DMS53 treated with DMSO at 0.1 percent for 48 hours (cell line): ENCODE measurements around the gene HSPB2.
"Not testable (repeated sequence)": the region's sequence is repeated elsewhere in the genome, so short reads cannot be mapped to it uniquely, and the experiment has no call there.

ENCODE experiments used
- DNase-seq: peaks from one replicate; lab custom pipeline; 2025; ENCODE audit not compliant: unreplicated experiment; lab: John Stamatoyannopoulos, UW

HSPB2 gene

DNA sequence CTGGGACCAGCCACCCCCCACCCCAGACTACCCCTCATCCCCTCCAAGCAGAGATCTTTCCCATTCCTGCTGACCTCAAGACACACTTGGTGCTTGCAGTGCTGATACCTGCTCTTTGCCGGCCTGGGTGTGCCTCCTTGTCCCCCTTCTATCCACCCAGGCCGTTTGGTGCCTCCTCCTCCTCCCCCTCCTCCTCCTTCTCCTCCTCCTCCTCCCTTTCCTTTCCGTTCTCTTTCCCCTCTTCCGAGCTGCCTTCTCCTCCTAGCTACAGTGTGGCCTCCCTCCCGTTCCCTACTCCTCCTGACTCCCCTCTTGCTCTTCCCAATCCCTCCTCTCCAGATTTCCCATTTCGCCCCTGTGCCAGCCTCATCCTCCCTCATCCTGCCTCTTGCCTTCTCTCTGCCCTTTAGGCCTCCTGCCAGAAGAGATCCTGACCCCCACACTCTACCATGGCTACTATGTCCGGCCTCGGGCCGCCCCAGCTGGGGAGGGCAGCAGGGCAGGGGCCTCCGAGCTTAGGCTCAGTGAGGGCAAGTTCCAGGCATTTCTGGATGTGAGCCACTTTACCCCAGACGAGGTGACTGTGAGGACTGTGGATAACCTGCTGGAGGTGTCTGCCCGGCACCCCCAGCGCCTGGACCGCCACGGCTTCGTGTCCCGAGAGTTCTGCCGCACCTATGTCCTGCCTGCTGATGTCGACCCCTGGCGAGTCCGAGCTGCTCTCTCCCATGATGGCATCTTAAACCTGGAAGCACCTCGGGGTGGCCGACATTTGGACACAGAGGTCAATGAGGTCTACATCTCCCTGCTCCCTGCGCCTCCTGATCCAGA lies 712 bp downstream of the HSPB2 start:
- DNase-seq: no peak

DNA sequence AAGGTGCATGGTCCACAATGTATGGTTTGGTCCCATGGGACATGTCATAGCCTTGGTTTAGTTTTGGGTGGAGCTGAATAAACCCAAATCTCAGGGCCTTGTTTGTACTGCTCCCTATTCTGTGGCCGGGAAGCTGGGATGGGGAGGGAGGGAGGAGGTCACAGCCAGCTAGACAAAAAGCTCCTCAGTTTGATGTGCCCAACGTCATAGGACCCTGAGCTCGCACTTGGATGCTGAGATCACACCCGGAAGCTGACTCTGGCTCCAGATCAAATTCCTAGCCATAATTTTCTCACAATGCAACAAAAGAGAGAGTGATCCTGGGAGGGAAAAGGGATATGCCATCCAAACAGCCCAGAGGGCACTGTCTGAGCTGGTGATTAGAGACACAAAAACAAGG lies 1.5 kb downstream of the HSPB2 start:
- DNase-seq: no peak

GRCh38 chr11:111916768-111917167 lies 4.2 kb downstream of the HSPB2 start:
- no peak for DNase-seq

DNA sequence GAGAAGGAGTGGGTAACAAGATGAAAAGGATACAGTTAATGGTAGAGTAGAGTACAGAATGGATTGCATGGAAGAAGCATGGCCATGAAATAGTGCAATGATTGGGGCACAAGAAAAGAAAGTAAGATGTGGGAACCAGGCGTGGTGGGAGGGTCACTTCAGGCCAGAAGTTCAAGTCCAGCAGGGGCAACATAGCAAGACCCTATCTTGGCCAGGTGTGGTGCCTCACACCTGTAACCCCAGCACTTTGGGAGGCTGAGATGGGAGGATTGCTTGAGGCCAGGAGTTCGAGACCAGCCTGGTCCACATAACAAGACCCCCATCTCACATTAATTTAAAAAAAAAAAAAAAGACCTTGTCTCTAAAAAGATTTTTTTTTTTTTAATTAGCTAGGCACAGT lies 4.8 kb downstream of the HSPB2 start:
- DNase-seq: no peak

- DNase-seq: no peak
Measured at GRCh38 chr11:111917788-111918187, 5.3 kb downstream of the HSPB2 start.

GRCh38 chr11:111918390-111919256 lies 6.1 kb downstream of the HSPB2 start, which contains the start of gene C11orf52:
C11orf52 (plus strand) TSS chr11:111918913; CDS start chr11:111918973, 60 bp downstream.
- peak; percentile 98 for DNase-seq

DNA sequence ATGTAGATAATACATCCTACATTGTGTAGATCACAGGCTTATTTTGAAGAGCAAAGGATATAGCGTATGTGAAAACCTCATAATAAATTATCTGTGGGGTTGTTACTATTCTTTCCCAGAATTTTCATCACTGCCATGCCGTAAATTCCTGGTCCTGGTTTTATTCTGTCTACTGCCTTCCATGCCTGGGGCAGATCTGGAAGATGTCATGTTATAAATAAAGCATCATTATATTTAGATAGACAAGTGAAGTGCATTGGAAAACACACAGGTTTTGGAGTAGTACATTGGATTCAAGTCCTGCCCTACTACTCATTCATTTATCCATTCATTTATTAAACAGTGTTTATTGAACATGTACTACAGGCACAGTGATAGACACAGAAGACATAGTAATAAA lies 8.4 kb downstream of the HSPB2 start:
- DNase-seq: no peak

DNA sequence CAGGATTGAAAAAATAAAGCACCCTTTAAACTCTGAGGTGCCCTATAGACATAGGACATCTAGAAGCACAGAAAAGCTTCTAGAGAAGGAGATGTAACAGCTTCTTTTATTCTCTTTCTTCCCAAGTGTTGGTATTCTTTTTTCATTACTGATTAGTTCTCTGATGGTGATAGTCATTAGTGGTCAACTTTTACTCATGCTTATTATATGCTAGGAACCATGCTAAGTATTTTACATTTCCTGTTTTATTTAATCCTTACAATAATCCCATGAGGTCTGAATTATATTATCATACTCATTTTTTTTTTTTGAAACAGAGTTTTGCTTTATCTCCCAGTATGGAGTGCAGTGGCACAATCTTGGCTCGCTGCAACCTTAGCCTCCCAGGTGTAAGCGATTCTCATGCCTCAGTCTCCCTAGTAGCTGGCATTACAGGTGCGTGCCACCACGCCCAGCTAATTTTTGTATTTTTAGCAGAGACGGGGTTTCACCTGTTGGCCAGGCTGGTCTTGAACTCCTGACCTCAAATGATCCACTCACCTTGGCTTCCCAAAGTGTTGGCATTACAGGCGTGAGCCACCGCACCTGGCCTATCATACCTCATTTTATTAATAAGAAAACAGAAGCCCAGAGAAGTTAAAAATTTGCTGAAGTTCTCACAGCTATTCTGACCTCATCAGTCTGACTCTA lies 9.2 kb downstream of the HSPB2 start:
- DNase-seq: no peak

GRCh38 chr11:111922803-111923202 lies 10.3 kb downstream of the HSPB2 start:
- DNase-seq: no peak

GRCh38 chr11:111923351-111923788 lies 10.8 kb downstream of the HSPB2 start:
- no peak for DNase-seq

DNA sequence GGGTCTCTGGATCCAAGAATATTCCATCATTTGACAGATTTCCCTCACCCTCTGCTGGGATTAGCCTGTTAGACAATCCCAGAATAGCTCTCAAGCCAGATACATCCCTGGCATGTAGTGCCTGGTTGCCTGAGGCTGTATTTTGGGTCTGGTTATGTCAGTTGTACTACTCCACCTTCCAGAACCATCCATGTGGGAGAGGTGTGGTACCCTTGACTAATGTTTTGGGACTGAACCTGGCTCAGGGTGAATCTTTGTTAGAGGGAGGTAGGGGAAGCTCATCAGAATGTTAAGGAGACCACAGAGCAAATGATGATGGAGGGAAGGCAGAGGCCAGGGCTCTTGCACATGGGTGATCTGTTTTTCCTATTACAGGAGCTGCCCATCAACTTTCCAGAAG lies 11.4 kb downstream of the HSPB2 start:
- DNase-seq: no peak

- no peak for DNase-seq
Measured at GRCh38 chr11:111925953-111926352, 13.4 kb downstream of the HSPB2 start.

- DNase-seq: peak; percentile 93
Measured at GRCh38 chr11:111926505-111927391, 14.2 kb downstream of the HSPB2 start.

GRCh38 chr11:111930472-111930871 lies 17.9 kb downstream of the HSPB2 start:
- no peak for DNase-seq

- no peak for DNase-seq
Measured at GRCh38 chr11:111932611-111932950, 20.0 kb downstream of the HSPB2 start.

DNA sequence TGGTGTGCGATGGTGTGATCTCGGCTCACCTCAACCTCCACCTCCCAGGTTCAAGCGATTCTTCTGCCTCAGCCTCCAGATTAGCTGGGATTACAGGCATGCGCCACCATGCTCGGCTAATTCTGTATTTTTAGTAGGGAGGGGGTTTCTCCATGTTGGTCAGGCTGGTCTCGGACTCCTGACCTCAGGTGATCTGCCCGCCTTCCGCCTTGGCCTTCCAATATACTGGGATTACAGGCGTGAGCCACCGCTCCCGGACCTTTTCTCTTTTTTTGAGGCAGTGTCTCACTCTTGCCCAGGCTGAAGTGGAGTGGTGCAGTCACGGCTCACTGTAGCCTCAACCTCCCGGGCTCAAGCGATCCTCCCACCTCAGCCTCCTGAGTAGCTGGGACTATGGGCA lies 20.6 kb downstream of the HSPB2 start:
- DNase-seq: not testable (repeated sequence)

GRCh38 chr11:111933872-111934271 lies 21.3 kb downstream of the HSPB2 start:
- no peak for DNase-seq

- DNase-seq: no peak
Measured at GRCh38 chr11:111934306-111934705, 21.8 kb downstream of the HSPB2 start.

GRCh38 chr11:111935317-111936039 lies 22.9 kb downstream of the HSPB2 start:
- DNase-seq: no peak

- DNase-seq: no peak
Measured at GRCh38 chr11:111936040-111936540, 23.6 kb downstream of the HSPB2 start.
